ENCODE data around the gene TPST2.

The TPST2 gene

GRCh38 chr22:26604368-26604767, 14.4 kb upstream of the TPST2 start:
- no peak for TF ChIP-seq CTCF (IDR thresholded peaks at IDR 0.05; ENCODE audit: low read depth, low read length, missing control alignments)
- no peak for DNase-seq (ENCODE audit: low read depth)
- H3K4me3 ChIP-seq (ENCODE audit: low read depth, low read length): no peak overlapping the region
- in situ Hi-C loops (cut with HindIII; ENCODE audit: low sequenced_read_pairs): no loop called here

- H3K4me3 ChIP-seq (ENCODE audit: low read depth, low read length): no peak overlapping the region
- in situ Hi-C loops (cut with HindIII; ENCODE audit: low sequenced_read_pairs): no loop called here
Measured at GRCh38 chr22:26602127-26602526, 12.2 kb upstream of the TPST2 start.

GRCh38 chr22:26601726-26602125, 11.8 kb upstream of the TPST2 start:
- H3K4me3 ChIP-seq (ENCODE audit: low read depth, low read length): no peak overlapping the region
- in situ Hi-C loops (cut with HindIII; ENCODE audit: low sequenced_read_pairs): no loop called here
- no peak for TF ChIP-seq CTCF (IDR thresholded peaks at IDR 0.05; ENCODE audit: low read depth, low read length, missing control alignments)
- no peak for DNase-seq (ENCODE audit: low read depth)

More at GRCh38 chr22:26602127-26602526, 12.2 kb upstream of the TPST2 start:
- TF ChIP-seq CTCF (IDR thresholded peaks at IDR 0.05; ENCODE audit: low read depth, low read length, missing control alignments): no peak
- no peak for DNase-seq (ENCODE audit: low read depth)

GRCh38 chr22:26599505-26599904, 9.6 kb upstream of the TPST2 start:
- TF ChIP-seq CTCF (IDR thresholded peaks at IDR 0.05; ENCODE audit: low read depth, low read length, missing control alignments): no peak
- no peak for DNase-seq (ENCODE audit: low read depth)
- in situ Hi-C loops (cut with HindIII; ENCODE audit: low sequenced_read_pairs): no loop called here
- H3K4me3 ChIP-seq (ENCODE audit: low read depth, low read length): no peak overlapping the region

GRCh38 chr22:26597480-26597879, 7.5 kb upstream of the TPST2 start:
- no peak for TF ChIP-seq CTCF (IDR thresholded peaks at IDR 0.05; ENCODE audit: low read depth, low read length, missing control alignments)
- in situ Hi-C loops (cut with HindIII; ENCODE audit: low sequenced_read_pairs): no loop called here
- H3K4me3 ChIP-seq (ENCODE audit: low read depth, low read length): no peak overlapping the region
- DNase-seq (ENCODE audit: low read depth): no peak

- TF ChIP-seq CTCF (IDR thresholded peaks at IDR 0.05; ENCODE audit: low read depth, low read length, missing control alignments): no peak
- no peak overlapping the region for H3K4me3 ChIP-seq (ENCODE audit: low read depth, low read length)
- DNase-seq (ENCODE audit: low read depth): no peak
- in situ Hi-C loops (cut with HindIII; ENCODE audit: low sequenced_read_pairs): no loop called here
Measured at GRCh38 chr22:26597026-26597425, 7.1 kb upstream of the TPST2 start.

GRCh38 chr22:26593763-26594162, 3.8 kb upstream of the TPST2 start:
- in situ Hi-C loops (cut with HindIII; ENCODE audit: low sequenced_read_pairs): no loop called here
- no peak overlapping the region for H3K4me3 ChIP-seq (ENCODE audit: low read depth, low read length)
- no peak for TF ChIP-seq CTCF (IDR thresholded peaks at IDR 0.05; ENCODE audit: low read depth, low read length, missing control alignments)
- no peak for DNase-seq (ENCODE audit: low read depth)
